Endodermal cell (in vitro differentiated cells): Measurements from ENCODE around the gene CDK3. TPM values are rescaled to one million over a fixed set of nuclear protein-coding genes. Genes with fewer than 3 reads are reported as not detected.

Experiments used
- DNase-seq: peaks from one replicate; pipeline ENCODE4 v3.0.0-alpha.2; 2017
- H3K27ac ChIP-seq: 2 replicates; pipeline ENCODE4 v1.5.1; 2013; ENCODE audit warnings: mild to moderate bottlenecking, low read depth, low read length, moderate library complexity
- H3K27me3 ChIP-seq: 2 replicates; pipeline ENCODE4 v1.6.1; 2013; ENCODE audit warnings: mild to moderate bottlenecking, low read length, moderate library complexity; ENCODE audit not compliant: insufficient read depth, control insufficient read depth, poor library complexity, severe bottlenecking
- H3K36me3 ChIP-seq: 2 replicates; pipeline ENCODE4 v1.7.0; 2013; ENCODE audit warnings: mild to moderate bottlenecking, low read length, moderate library complexity; ENCODE audit not compliant: control insufficient read depth, insufficient read depth
- H3K4me1 ChIP-seq: one replicate; pipeline ENCODE4 v1.7.0; 2013; ENCODE audit warnings: low read length; ENCODE audit not compliant: control insufficient read depth, insufficient read depth
- H3K4me3 ChIP-seq: 2 replicates; pipeline ENCODE4 v1.5.1; 2013; ENCODE audit warnings: mild to moderate bottlenecking, low read length, moderate library complexity
- H3K9ac ChIP-seq: 2 replicates; pipeline ENCODE4 v1.6.1; 2013; ENCODE audit warnings: mild to moderate bottlenecking, low read length, moderate library complexity; ENCODE audit not compliant: poor library complexity, severe bottlenecking; ENCODE audit errors: extremely low read depth
- H3K9me3 ChIP-seq: 2 replicates; pipeline ENCODE4 v1.6.1; 2013; ENCODE audit warnings: mild to moderate bottlenecking, low read length, moderate library complexity; ENCODE audit not compliant: control insufficient read depth
- H3K27ac Mint-ChIP-seq: 2 replicates; pipeline ENCODE4 v1.8.0; 2020; ENCODE audit warnings: mixed read lengths
- H3K27me3 Mint-ChIP-seq: 2 replicates; pipeline ENCODE4 v1.8.0; 2021; ENCODE audit warnings: mild to moderate bottlenecking, mixed read lengths; ENCODE audit not compliant: insufficient read depth
- H3K36me3 Mint-ChIP-seq: 2 replicates; pipeline ENCODE4 v1.8.0; 2020; ENCODE audit warnings: low read depth, mixed read lengths
- H3K4me1 Mint-ChIP-seq: 2 replicates; pipeline ENCODE4 v1.8.0; 2020; ENCODE audit warnings: mixed read lengths
- H3K4me3 Mint-ChIP-seq: 2 replicates; pipeline ENCODE4 v1.8.0; 2020; ENCODE audit warnings: mild to moderate bottlenecking, moderate library complexity, mixed read lengths
- H3K9me3 Mint-ChIP-seq: 2 replicates; pipeline ENCODE4 v1.8.0; 2020; ENCODE audit warnings: mild to moderate bottlenecking, mixed read lengths
- CTCF ChIP-seq: fragments of 200-600 bp; sonication (generic); conservative IDR thresholded peaks from 2 replicates; pipeline ENCODE4 v1.5.0; 2021; ENCODE audit warnings: antibody characterized with exemption, mild to moderate bottlenecking
- WGBS, 2 experiments: methylation state at CpG; one replicate each; pipeline versions ENCODE4 v1.1.5 to v1.1.7; 2013; ENCODE audit warnings: missing lambda C conversion rate in 2 of 2, mixed read lengths in 1 of 2; ENCODE audit not compliant: insufficient coverage in 1 of 2, insufficient read length in 1 of 2; 5-methylcytosine and 5-hydroxymethylcytosine counted together
- long read RNA-seq, 4 experiments: library from polyadenylated mRNA in 2 of 4; library from RNA in 1 of 4; library from capped mRNA in 1 of 4; stranded (forward) in 3 of 4; unstranded in 1 of 4; transcript quantifications; one replicate each; pipeline ENCODE4 v2.0.0, GENCODE V29; 2020 to 2021; ENCODE audit warnings: inconsistent platforms in 1 of 4
- polyA plus RNA-seq, 2 experiments: library from polyadenylated mRNA; stranded (reverse); fragments of 50-300 nt; gene quantifications; one replicate each; pipeline ENCODE4 v1.2.3, GENCODE V29; 2013
- total RNA-seq, 2 donors: library from RNA; stranded (reverse); fragmentation: NEBNext Ultra II Directional in 1 of 2; extraction: Animal tissue kit (Norgen Biotek cat#: 25700) in 1 of 2; gene quantifications; 2 replicates in 1 of 2; 3 replicates in 1 of 2; pipeline ENCODE4 v1.2.1, GENCODE V29; 2021

CDK3 gene
- 10 to 100 TPM in 1 of 2 donors, 1 to 10 TPM in 1; 7.3 to 11.7 TPM for total RNA-seq
- polyA plus RNA-seq (2013, experiment 1 of 2): 14.7 TPM
- 10.5 TPM for polyA plus RNA-seq (2013, experiment 2 of 2)
- long read RNA-seq, experiment 1: 0 reads
- long read RNA-seq, experiment 2, partial matches to known transcripts: 0 of 1 reads
- long read RNA-seq, experiment 2, other reads (novel, unspliced or antisense): 0 of 1 reads
- long read RNA-seq, experiment 3: 0 reads
- long read RNA-seq, experiment 4, partial matches to known transcripts: 0 of 2 reads
- long read RNA-seq, experiment 4, other reads (novel, unspliced or antisense): 0 of 2 reads

- no peak for TF ChIP-seq CTCF
- H3K27ac ChIP-seq: peak within 1 kb of the TSS; percentile 4
- Mint-ChIP-seq H3K4me1 (no peaks in the 10 kb centered on the region), H3K36me3 (peaks cover 18% of the 10 kb centered on the region), H3K4me3 (no peak within 1 kb of the TSS), H3K27me3 (no peaks in the 10 kb centered on the region), H3K9me3 (no peaks in the 10 kb centered on the region), H3K27ac (peak within 1 kb of the TSS; percentile 84)
- peaks cover 11% of the 10 kb centered on the region for H3K36me3 ChIP-seq
- no peaks in the 10 kb centered on the region for H3K27me3 ChIP-seq
- no peak within 1 kb of the TSS for H3K9ac ChIP-seq
- 83 to 88% methylated on average over 8 to 21 of the region's 21 CpGs for WGBS, 2 experiments
- no peak within 1 kb of the TSS for H3K4me3 ChIP-seq
- no peaks in the 10 kb centered on the region for H3K4me1 ChIP-seq
- no peak for DNase-seq
- H3K9me3 ChIP-seq: no peaks in the 10 kb centered on the region
These were observed at the start of gene CDK3 for GRCh38 chr17:76000755-76001521. Gene CDK3, plus strand, starts transcription at chr17:76000855. Its CDS starts 571 bp downstream, at chr17:76001426.

- H3K4me1 ChIP-seq: no peaks in the 10 kb centered on the region
- no peak overlapping the region for H3K4me3 ChIP-seq
- H3K9me3 ChIP-seq: no peaks in the 10 kb centered on the region
- no peak overlapping the region for H3K9ac ChIP-seq
- Mint-ChIP-seq H3K36me3 (peaks cover 72% of the 10 kb centered on the region), H3K27me3 (no peaks in the 10 kb centered on the region), H3K4me3 (no peak overlapping the region), H3K4me1 (no peaks in the 10 kb centered on the region), H3K27ac (no peak overlapping the region), H3K9me3 (no peaks in the 10 kb centered on the region)
- no peak overlapping the region for H3K27ac ChIP-seq
- peaks cover 82% of the 10 kb centered on the region for H3K36me3 ChIP-seq
- TF ChIP-seq CTCF: no peak
- no peak for DNase-seq
- no peaks in the 10 kb centered on the region for H3K27me3 ChIP-seq
- 96 to 100% methylated on average over 7 to 8 of the region's 8 CpGs for WGBS, 2 experiments
These were observed 49.6 kb upstream of the CDK3 start for GRCh38 chr17:75950855-75951554.

GRCh38 chr17:75959051-75959838 is 41.4 kb upstream of the CDK3 start:
- DNase-seq: peak; percentile 72
- peaks cover 34% of the 10 kb centered on the region for H3K36me3 Mint-ChIP-seq
- no peak for TF ChIP-seq CTCF
- Histone ChIP-seq H3K36me3 (peaks cover 47% of the 10 kb centered on the region), H3K4me1 (peaks cover 12% of the 10 kb centered on the region), H3K9me3 (peaks cover 5% of the 10 kb centered on the region), H3K9ac (peak overlapping the region; percentile 23), H3K4me3 (peak overlapping the region; percentile 46), H3K27me3 (no peaks in the 10 kb centered on the region), H3K27ac (no peak overlapping the region)
- H3K4me1 Mint-ChIP-seq: peaks cover 17% of the 10 kb centered on the region
- H3K27me3 Mint-ChIP-seq: no peaks in the 10 kb centered on the region
- peak overlapping the region; percentile 65 for H3K27ac Mint-ChIP-seq
- no peaks in the 10 kb centered on the region for H3K9me3 Mint-ChIP-seq
- H3K4me3 Mint-ChIP-seq: peak overlapping the region; percentile 5
- WGBS, 2 experiments: 32 to 51% methylated on average over 6 to 8 of the region's 8 CpGs
